Prostate gland (tissue), 2 donors: ENCODE data around the gene RAI1.

Source experiments
- CTCF ChIP-seq, 4 experiments: fragments of 200-600 bp in 2 of 4; fragments of 450-650 bp in 2 of 4; sonication (generic) in 2 of 4; IDR thresholded peaks; 1 replicate in 3 of 4; 2 replicates in 1 of 4; pipeline ENCODE4 v1.5.1; 2016 to 2019; ENCODE audit warnings: antibody characterized with exemption in 4 of 4, mild to moderate bottlenecking in 2 of 4, moderate library complexity in 2 of 4
- POLR2A ChIP-seq: fragments of 450-650 bp; IDR thresholded peaks from one replicate; pipeline ENCODE4 v1.6.1; 2016; ENCODE audit warnings: antibody characterized with exemption, mild to moderate bottlenecking
- POLR2AphosphoS5 ChIP-seq: sonication (generic); formaldehyde crosslinking; IDR thresholded peaks from one replicate; pipeline ENCODE4 v1.6.1; 2017; ENCODE audit warnings: antibody characterized with exemption

- TF ChIP-seq CTCF (IDR thresholded peaks at IDR 0.05): no peak
- TF ChIP-seq POLR2A: no peak
- no peak for TF ChIP-seq POLR2AphosphoS5
These were observed 132.5 kb downstream of the RAI1 start for GRCh38 chr17:17813725-17814095.
